Sigmoid colon (tissue), 4 donors: ENCODE measurements around the gene DAGLB.

ENCODE experiments used
- EP300 ChIP-seq, 4 donors: sonication (generic); formaldehyde crosslinking; IDR thresholded peaks; one replicate each; pipeline ENCODE4 v1.6.1; 2017; ENCODE audit warnings: antibody characterized with exemption in 4 of 4
- POLR2A ChIP-seq, 2 donors: fragments of 450-650 bp; IDR thresholded peaks; one replicate each; pipeline ENCODE4 v1.6.1; 2016; ENCODE audit warnings: antibody characterized with exemption in 2 of 2, mild to moderate bottlenecking in 2 of 2, moderate library complexity in 2 of 2
- POLR2AphosphoS5 ChIP-seq, 4 donors: sonication (generic); formaldehyde crosslinking; IDR thresholded peaks; one replicate each; pipeline ENCODE4 v1.6.1; 2017; ENCODE audit warnings: antibody characterized with exemption in 4 of 4
- TF ChIP-seq, protein P1 (sequence below), 4 experiments: fragments of 450-650 bp in 3 of 4; fragments of 200-600 bp in 1 of 4; IDR thresholded peaks; one replicate each; pipeline ENCODE4 v1.5.1; 2016 to 2019; ENCODE audit warnings: antibody characterized with exemption in 4 of 4, mild to moderate bottlenecking in 3 of 4, moderate library complexity in 2 of 4

DNA sequence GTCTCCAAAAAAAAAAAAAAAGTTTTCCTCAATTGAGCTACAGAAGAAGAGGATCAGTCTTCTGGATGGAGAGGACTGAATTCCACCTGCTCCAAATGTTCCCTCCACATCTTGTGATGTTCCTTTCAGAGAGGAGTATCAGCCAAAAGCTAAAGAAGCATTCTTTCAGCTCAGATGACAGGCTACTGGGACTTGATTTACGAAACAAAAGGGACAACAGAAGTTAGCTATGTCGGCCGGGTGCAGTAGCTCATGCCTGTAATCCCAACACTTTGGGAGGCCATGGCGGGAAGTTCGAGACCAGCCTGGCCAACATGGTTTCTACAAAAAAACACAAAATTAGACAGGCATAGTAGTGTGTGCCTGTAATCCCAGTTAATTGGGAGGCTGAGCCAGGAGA lies 7.4 kb downstream of the DAGLB start:
- TF ChIP-seq POLR2AphosphoS5 (IDR thresholded peaks at IDR 0.05) (no peak), POLR2A (IDR thresholded peaks at IDR 0.05) (no peak), EP300 (IDR thresholded peaks at IDR 0.05) (no peak)
- TF ChIP-seq, protein P1, sequence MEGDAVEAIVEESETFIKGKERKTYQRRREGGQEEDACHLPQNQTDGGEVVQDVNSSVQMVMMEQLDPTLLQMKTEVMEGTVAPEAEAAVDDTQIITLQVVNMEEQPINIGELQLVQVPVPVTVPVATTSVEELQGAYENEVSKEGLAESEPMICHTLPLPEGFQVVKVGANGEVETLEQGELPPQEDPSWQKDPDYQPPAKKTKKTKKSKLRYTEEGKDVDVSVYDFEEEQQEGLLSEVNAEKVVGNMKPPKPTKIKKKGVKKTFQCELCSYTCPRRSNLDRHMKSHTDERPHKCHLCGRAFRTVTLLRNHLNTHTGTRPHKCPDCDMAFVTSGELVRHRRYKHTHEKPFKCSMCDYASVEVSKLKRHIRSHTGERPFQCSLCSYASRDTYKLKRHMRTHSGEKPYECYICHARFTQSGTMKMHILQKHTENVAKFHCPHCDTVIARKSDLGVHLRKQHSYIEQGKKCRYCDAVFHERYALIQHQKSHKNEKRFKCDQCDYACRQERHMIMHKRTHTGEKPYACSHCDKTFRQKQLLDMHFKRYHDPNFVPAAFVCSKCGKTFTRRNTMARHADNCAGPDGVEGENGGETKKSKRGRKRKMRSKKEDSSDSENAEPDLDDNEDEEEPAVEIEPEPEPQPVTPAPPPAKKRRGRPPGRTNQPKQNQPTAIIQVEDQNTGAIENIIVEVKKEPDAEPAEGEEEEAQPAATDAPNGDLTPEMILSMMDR (IDR thresholded peaks at IDR 0.05): no peak
